NCI-H69 (cell line): ENCODE results near the gene DHODH.
"Not testable (repeated sequence)": the region's sequence is repeated elsewhere in the genome, so short reads cannot be mapped to it uniquely, and the experiment has no call there.

Source experiments
- DNase-seq: peaks from one replicate; lab custom pipeline; 2025; lab: John Stamatoyannopoulos, UW

The DHODH gene

GRCh38 chr16:72008424-72009216 is at the start of gene DHODH:
Gene DHODH, plus strand, starts transcription at chr16:72008744. Its CDS starts 21 bp downstream, at chr16:72008765.
- DNase-seq, result peak; percentile 97

DNA sequence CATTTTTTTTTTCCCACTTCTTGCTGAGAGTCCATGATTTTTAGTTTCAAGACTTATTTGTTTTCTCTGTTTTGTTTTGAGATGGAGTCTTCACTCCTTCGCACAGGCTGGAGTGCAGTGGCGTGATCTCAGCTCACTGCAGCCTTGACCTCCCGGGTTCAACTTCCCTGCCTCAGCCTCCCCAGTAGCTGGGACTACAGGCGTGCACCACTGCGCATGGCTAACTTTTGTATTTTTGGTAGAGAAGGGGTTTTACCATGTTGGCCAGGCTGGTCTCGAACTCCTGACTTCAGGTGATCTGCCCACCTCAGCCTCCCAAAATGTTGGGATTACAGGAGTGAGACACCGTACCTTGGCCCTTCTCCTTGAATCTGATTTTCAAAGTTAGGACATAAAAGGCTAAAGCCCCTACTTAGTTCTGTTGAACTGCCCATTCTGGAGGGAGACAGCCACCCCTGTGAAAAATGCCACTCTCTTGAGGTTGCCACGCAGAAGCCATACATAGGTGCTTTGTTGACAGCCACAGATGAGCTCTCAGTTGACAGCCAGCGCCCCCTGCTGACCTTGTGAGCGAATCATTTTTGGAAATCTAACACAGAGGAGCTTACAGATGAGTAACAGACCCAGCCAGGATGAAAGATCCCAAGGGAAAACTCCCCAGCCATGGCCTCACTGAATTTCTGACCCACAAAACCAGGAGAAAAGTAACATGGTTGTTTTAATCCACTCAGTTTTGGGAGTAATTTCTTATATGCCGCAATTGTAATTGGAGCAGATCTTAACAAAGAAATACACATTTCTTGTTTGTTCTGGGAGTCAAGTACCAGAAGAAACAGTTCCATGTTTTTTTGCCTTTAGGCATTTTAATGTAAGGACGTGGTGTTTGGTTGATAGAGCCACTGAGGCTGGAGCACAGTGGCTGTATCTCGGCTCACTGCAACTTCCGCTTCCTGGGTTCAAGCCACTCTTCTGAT is 47.2 kb upstream of the DHODH start:
- peak; percentile 76 for DNase-seq

DNA sequence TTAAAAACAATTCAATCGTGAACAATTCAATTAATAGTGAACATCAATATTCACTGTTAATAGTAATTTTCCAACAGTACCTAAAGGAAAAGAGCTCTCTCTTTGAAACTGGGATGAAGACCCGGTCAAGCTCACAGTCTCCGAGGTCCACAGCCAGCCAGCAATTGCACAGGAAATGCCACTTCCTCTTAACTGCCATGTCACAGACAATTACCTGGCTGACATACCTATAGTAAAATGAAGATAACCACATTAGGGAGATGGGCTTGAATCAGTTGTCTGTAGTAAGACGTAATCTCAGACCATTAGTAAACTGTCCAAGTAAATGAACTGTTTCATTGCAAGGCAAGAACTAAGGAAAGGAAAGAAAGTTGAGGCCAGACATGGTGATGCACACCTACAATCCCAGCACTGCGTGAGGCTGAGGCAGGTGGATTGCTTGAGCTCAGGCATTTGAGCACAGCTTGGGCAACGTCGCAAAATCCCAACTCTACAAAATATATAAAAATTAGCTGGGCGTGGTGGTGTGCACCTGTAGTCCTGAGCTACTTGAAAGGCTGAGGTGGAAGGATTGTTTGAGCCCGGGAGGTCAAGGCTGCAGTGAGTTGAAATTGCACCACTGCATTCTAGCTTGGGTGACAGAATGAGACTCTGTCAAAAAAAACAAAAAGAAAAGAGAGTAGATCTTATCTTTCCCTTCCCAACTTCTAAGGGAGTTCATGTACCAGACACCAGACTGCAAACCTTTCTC is 45.2 kb upstream of the DHODH start:
- DNase-seq, result no peak

DNA sequence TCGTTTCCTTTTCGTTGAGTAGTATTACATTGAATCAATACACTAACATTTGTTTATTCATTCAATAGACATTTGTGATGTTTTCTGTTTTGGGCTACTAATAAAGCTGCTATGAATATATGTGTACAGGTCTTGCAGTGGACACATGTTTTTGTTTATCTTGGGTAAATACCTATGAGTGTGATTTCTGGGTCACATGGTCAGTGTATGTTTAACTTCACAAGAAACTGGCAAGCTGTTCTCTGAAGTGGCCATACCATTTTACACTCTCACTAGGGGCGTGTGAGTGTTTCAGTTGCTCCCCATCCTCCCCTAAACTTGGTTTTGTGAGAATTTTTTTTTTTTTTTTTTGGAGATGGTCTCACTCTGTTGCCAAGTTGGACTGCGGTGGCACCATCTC is 43.3 kb upstream of the DHODH start:
- DNase-seq, result no peak

GRCh38 chr16:71966932-71967331 is 41.6 kb upstream of the DHODH start:
- no peak for DNase-seq

DNA sequence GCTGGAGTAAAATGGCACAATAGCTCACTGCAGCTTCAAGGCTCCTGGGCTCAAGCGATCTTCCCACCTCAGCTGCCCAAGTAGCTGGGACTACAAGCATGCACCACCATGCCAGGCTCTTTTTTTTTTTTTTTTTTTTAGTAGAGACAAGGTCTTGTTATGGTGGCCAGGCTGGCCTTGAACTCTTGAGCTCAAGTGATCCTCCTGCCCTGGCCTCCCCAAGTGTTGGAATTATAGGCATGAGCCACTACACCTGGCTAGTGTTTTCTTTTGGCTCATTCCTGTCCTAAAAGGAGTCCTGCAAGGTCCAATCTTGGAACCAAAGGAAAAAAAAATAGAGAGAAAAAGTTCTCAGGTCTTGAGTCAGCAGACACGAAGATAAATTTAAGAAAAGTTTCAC is 39.2 kb upstream of the DHODH start:
- no peak for DNase-seq

DNA sequence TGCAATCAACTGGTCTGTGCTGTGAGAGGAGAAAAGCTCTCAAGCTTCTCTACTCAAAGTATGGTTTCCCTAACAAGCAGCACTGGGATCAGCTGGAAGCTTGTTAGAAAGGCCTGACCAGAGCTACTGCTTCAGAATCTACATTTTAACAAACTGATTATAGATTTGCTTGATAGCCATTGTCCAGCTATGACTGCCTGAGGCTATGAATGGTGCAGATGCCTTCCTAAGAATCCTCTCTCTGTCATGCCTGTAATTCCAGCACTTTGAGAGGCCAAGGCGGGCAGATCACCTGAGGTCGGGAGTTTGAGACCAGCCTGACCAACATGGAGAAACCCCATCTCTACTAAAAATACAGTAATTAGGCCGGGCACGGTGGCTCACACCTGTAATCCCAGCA is 37.0 kb upstream of the DHODH start:
- no peak for DNase-seq

DNA sequence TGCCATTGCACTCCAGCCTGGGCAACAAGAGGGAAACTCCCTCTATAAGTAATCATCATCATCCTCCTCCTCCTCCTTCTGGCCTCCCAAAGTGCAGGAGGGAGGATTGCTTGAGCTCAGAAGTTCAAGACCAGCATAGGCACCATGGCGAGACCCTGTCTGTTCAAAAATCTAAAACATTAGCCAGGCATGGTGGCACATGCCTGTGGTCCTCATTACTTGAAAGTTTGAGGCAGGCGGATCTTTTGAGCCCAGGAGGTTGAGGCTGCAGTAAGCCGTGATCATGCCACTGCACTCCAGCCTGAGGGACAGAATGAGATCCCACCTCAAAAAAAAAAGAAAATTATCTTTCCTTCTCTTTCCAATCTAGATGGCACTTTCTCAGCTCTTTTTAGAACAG is 36.2 kb upstream of the DHODH start:
- DNase-seq, result no peak

DNA sequence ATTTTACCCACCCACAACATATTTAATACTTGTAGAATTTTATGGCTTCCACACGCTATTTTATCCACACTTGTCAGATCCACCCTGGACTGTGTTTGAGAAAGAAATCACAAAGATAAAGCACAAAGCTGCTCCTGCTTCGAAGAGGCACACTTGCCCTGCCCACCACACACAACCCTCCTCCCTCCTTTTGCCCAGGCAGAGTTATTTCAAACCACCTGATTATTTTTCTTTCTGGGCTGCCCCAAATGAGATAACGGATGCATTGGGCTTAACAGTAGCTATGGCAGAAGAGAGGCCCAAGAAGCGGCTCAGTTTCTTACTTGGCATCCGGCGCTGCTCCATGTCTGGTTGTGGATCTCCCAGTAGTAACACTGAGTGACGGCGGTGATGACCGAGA is 35.5 kb upstream of the DHODH start:
- no peak for DNase-seq

DNA sequence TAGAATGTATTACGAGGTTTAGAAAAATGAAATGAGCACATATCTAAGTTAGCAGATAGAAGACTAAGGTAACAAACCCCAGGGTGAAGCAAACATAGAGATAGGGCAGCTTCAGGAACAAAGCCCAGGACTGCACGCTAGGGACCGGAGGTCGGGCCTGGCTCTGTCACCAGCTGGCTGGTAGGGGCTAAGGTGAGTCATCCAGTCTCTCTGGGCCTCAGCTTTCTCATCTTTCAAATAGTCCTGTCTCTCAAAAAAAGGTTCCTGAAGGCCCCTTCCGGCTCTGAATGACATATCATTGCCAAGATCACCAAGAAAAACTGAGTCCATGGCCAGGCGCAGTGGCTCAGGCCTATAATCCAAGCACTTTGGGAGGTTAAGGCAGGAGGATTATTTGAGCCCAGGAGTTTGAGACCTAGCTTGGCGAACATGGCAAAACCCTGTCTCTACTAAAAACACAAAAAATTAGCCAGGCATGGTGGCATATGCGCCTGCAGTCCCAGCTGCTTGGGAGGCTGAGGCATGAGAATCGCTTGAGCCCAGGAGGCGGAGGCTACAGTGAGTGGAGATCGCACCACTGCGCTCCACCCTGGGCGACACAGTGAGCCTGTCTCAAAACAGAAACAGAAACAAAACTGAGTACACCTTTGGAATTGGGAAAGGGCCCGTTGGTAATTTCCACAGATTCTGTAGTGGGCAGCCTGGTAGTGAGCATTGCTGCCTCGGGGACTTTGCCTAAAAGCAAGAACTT is 34.3 kb upstream of the DHODH start:
- DNase-seq, result no peak

GRCh38 chr16:71985262-71985974 is 23.1 kb upstream of the DHODH start:
- no peak for DNase-seq

GRCh38 chr16:71986131-71986530 is 22.4 kb upstream of the DHODH start:
- no peak for DNase-seq

GRCh38 chr16:71995038-71995437 is 13.5 kb upstream of the DHODH start:
- no peak for DNase-seq

DNA sequence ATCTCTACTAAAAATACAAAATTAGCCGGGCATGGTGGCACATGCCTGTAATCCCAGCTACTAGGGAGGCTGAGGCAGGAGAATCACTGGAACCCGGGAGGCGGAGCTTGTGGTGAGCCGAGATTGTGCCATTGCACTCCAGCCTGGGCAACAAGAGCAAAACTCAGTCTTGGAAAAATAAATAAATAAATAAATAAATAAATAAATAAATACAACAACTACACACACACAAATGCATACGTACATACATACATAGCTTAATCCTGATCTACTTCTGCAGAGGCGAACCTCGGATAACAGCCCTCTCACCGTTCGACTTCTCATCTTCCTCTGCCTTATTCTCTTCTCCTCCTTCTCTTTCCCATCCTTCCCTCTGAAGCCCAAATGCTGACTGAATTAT is 11.0 kb upstream of the DHODH start:
- DNase-seq, result not testable (repeated sequence)

- no peak for DNase-seq
Observed at GRCh38 chr16:72001180-72001874, 7.2 kb upstream of the DHODH start.

- no peak for DNase-seq
Observed at GRCh38 chr16:72002619-72003018, 5.9 kb upstream of the DHODH start.

- not testable (repeated sequence) for DNase-seq
Observed at GRCh38 chr16:72008065-72008423, 500 bp upstream of the DHODH start.

GRCh38 chr16:72009779-72010178 is 1.2 kb downstream of the DHODH start:
- DNase-seq, result no peak

DNA sequence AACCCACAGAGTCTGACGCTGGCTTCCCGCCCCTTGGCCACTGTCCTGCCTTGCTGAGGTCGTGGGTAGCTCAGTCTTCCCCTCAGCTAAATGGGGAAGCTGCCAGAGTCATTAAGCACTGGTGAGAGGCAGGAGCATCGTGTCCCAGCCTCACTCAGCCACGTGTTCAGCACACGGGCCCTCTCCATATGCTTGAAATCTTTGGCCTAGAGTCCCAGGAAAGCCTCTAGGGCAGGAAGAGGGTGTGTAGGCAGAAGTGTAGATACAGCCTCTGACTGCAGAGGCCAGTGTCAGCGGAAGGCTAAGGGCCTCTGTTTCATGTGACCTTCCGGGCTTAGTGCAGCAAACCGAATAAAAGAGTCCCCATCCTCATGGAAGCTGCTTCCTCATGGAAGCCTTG is 4.1 kb downstream of the DHODH start:
- DNase-seq, result no peak

DNA sequence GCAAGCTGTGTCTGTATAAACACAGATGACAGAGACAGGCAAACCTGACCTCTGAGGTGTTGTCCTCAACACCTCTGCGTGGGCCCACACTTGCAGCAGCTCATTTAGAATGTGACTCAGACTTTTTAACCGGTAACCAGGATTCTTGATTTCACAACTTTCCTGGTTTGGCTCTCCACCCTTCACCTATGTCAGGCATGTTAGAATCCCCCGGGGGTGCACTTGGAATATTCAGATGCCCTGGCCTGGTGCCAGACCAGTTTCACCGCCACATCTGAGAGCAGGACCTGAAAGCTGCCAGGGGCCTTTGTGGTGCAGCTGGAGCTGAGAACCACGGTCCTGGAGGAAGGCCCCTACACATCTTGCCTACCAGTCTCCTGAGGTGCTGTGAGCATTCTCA is 4.8 kb downstream of the DHODH start:
- DNase-seq, result no peak
